ENCODE results near the gene ZIC2. TPM values are rescaled to one million over a fixed set of nuclear protein-coding genes. Genes with fewer than 3 reads are reported as not detected.

ZIC2 gene
- total RNA-seq, 1 experiment from 2014 or later, result 426 TPM

DNA sequence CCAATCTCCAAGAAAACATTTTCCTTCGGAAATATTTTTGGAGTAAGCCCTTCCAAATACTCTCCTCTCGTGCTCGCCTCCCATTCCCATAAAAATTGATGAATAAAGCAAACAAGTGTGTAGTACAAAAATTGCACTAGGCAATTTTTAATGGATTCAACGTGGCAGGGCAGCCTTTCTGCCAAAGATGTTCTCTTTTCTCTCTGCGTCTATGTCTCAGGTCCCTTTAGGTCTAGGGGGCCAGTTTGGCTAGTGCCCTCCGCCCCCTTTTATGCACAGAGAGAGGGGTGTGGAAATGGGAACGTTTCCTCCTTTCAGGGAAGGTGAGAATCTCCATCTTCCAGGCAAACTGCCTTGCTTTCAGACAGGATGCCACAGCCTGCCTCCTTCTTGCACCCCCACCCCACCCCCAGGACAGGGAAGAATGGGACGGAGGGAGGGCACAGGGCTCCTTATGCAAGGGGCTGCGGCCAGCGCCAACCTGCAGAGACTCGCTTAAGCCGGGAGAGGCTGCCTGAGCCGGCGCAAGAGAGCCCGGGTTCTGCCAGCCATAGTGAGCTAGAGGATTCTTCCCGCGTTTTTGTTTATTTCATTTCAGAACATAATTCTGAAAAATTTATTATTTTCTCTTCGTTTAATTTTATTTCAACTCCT lies 2.7 kb upstream of the ZIC2 start:
- DNase-seq, result peak; percentile 91
- peaks cover 16% of the 10 kb centered on the region in 3 experiments for H3K36me3 Mint-ChIP-seq (ENCODE audit: insufficient read depth in 1 of 3, low read depth in 3 of 3)
- peak overlapping the region; percentile 44 for H3K18ac ChIP-seq (ENCODE audit: insufficient read length, low read depth, low read length)
- peaks cover 42% of the 10 kb centered on the region for H3K23me2 ChIP-seq (ENCODE audit: insufficient read length, low read depth, low read length, poor library complexity, severe bottlenecking)
- H2BK20ac ChIP-seq (ENCODE audit: low read depth, low read length, poor library complexity, severe bottlenecking), result no peak overlapping the region
- peak overlapping the region; percentile 85 for H3K4me2 ChIP-seq (ENCODE audit: insufficient read depth, insufficient read length, low read length)
- H3K4ac ChIP-seq (ENCODE audit: low read depth, low read length), result no peak overlapping the region
- peaks cover 39% of the 10 kb centered on the region for H3K27me3 Mint-ChIP-seq (ENCODE audit: low read depth)
- H3T11ph ChIP-seq (ENCODE audit: low read length), result no peak overlapping the region
- H3K4me3 Mint-ChIP-seq, result peak overlapping the region; percentile 73 to 85
- H4K91ac ChIP-seq (ENCODE audit: insufficient read length, low read depth, low read length), result no peak overlapping the region
- H3K4me1 ChIP-seq (ENCODE audit: insufficient read depth, low read length), result peaks cover 8% of the 10 kb centered on the region
- no CpG with 5 or more reads among the region's 18 CpGs for WGBS (ENCODE audit: extremely low coverage, insufficient read length, low lambda C conversion rate)
- peaks cover 3% of the 10 kb centered on the region for H3K79me1 ChIP-seq (ENCODE audit: insufficient read depth, low read depth, low read length, poor library complexity, severe bottlenecking)
- no peaks in the 10 kb centered on the region for H3K9me3 ChIP-seq (ENCODE audit: control insufficient read depth, low read depth, low read length)
- no peak overlapping the region for H2BK15ac ChIP-seq (ENCODE audit: low read depth, low read length)
- H3K4me1 Mint-ChIP-seq, result peaks cover 46 to 48% of the 10 kb centered on the region in 2 experiments
- no peak overlapping the region for H3K23ac ChIP-seq (ENCODE audit: insufficient read length, low read depth, low read length)
- H4K5ac ChIP-seq (ENCODE audit: insufficient read length, low read depth, low read length), result no peak overlapping the region
- H3K9ac ChIP-seq (ENCODE audit: extremely low read depth, insufficient read length, low read length), result peak overlapping the region; percentile 91
- H3K56ac ChIP-seq (ENCODE audit: insufficient read length, low read depth, low read length), result no peak overlapping the region
- H2BK5ac ChIP-seq (ENCODE audit: insufficient read length, low read length), result no peak overlapping the region
- H4K8ac ChIP-seq (replicated peaks; ENCODE audit: insufficient read length, low read depth, low read length), result no peak overlapping the region
- peak overlapping the region; percentile 72 to 96 (median 79) for H3K27ac Mint-ChIP-seq
- no peak overlapping the region for H2BK12ac ChIP-seq (ENCODE audit: insufficient read length, low read depth, low read length)
- peak overlapping the region; percentile 25 for H3K27ac ChIP-seq (ENCODE audit: insufficient read length, low read depth, low read length)
- TF ChIP-seq, protein P1, sequence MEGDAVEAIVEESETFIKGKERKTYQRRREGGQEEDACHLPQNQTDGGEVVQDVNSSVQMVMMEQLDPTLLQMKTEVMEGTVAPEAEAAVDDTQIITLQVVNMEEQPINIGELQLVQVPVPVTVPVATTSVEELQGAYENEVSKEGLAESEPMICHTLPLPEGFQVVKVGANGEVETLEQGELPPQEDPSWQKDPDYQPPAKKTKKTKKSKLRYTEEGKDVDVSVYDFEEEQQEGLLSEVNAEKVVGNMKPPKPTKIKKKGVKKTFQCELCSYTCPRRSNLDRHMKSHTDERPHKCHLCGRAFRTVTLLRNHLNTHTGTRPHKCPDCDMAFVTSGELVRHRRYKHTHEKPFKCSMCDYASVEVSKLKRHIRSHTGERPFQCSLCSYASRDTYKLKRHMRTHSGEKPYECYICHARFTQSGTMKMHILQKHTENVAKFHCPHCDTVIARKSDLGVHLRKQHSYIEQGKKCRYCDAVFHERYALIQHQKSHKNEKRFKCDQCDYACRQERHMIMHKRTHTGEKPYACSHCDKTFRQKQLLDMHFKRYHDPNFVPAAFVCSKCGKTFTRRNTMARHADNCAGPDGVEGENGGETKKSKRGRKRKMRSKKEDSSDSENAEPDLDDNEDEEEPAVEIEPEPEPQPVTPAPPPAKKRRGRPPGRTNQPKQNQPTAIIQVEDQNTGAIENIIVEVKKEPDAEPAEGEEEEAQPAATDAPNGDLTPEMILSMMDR (conservative IDR thresholded peaks at IDR 0.05), result peak; percentile 37; the same call in 2 of the 3 replicates
- H3K14ac ChIP-seq (ENCODE audit: insufficient read depth, low read length), result no peak overlapping the region
- H4K20me1 ChIP-seq (ENCODE audit: control insufficient read depth, insufficient read depth, insufficient read length), result no peaks in the 10 kb centered on the region
- no peak overlapping the region for H2BK120ac ChIP-seq (ENCODE audit: low read depth, low read length, poor library complexity, severe bottlenecking)
- H2AK5ac ChIP-seq (ENCODE audit: insufficient read length, low read length), result no peak overlapping the region
- H2AFZ ChIP-seq (ENCODE audit: low read length), result no peak overlapping the region
- H3K79me2 ChIP-seq (ENCODE audit: insufficient read depth, low read length), result peaks cover 17% of the 10 kb centered on the region
- peaks cover 12% of the 10 kb centered on the region; the same call in 1 of the 2 replicates for H3K27me3 ChIP-seq (ENCODE audit: insufficient read depth, low read length)
- H3K9me3 Mint-ChIP-seq, result peaks cover 14 to 17% of the 10 kb centered on the region in 2 experiments

Measured in H9 (cell line).